Measurements from ENCODE around the gene TXK.

Gene TXK

GRCh38 chr4:48017108-48017571 is 116.9 kb downstream of the TXK start:
- DNase-seq (ENCODE audit: low spot score): peak; percentile 62
